ENCODE measurements around the gene KRTAP5-2.

The KRTAP5-2 gene

GRCh38 chr11:1556278-1556902 is 41.7 kb downstream of the KRTAP5-2 start:
- no peak for DNase-seq (ENCODE audit: low read depth in 2 of 2)

GRCh38 chr11:1555713-1556153 is 42.4 kb downstream of the KRTAP5-2 start:
- DNase-seq (ENCODE audit: low read depth in 2 of 2) = no peak

- DNase-seq (ENCODE audit: low read depth in 2 of 2) = no peak
Measured at GRCh38 chr11:1554981-1555712, 42.9 kb downstream of the KRTAP5-2 start.

- DNase-seq (ENCODE audit: low read depth in 2 of 2) = no peak
Measured at GRCh38 chr11:1553808-1554594, 44.1 kb downstream of the KRTAP5-2 start.

- no peak for DNase-seq (ENCODE audit: low read depth in 2 of 2)
Measured at GRCh38 chr11:1549338-1550330, 48.5 kb downstream of the KRTAP5-2 start.

GRCh38 chr11:1548221-1549070 is 49.6 kb downstream of the KRTAP5-2 start:
- DNase-seq (ENCODE audit: low read depth in 2 of 2) = no peak

GRCh38 chr11:1547467-1548098 is 50.5 kb downstream of the KRTAP5-2 start:
- no peak for DNase-seq (ENCODE audit: low read depth in 2 of 2)
